HG03378 (cell line): Measurements from ENCODE around the gene SLC9B2.

Source experiments
- ATAC-seq: cut with Tn5 transposase; IDR thresholded peaks from one replicate; pipeline ENCODE4 v1.9.1; 2021; ENCODE audit warnings: mild to moderate bottlenecking, moderate library complexity; ENCODE audit not compliant: unreplicated experiment

Gene SLC9B2

GRCh38 chr4:103075894-103076746, 441 bp downstream of the SLC9B2 start:
- peak; percentile 43 for ATAC-seq

- ATAC-seq = peak; percentile 4
Observed at GRCh38 chr4:103075435-103075893, 1.1 kb downstream of the SLC9B2 start.

- peak; percentile 48 for ATAC-seq
Observed at GRCh38 chr4:103074744-103075434, 1.7 kb downstream of the SLC9B2 start.

GRCh38 chr4:103073792-103074438, 2.6 kb downstream of the SLC9B2 start:
- no peak for ATAC-seq

- no peak for ATAC-seq
Observed at GRCh38 chr4:103067841-103068547, 8.6 kb downstream of the SLC9B2 start.

GRCh38 chr4:103060453-103061148, 16.0 kb downstream of the SLC9B2 start:
- no peak for ATAC-seq

- ATAC-seq = no peak
Observed at GRCh38 chr4:103054030-103054429, 22.5 kb downstream of the SLC9B2 start.

- ATAC-seq = no peak
Observed at GRCh38 chr4:103052779-103053178, 23.8 kb downstream of the SLC9B2 start.

GRCh38 chr4:103052145-103052544, 24.4 kb downstream of the SLC9B2 start:
- no peak for ATAC-seq

GRCh38 chr4:103050736-103051436, 25.7 kb downstream of the SLC9B2 start:
- no peak for ATAC-seq

- peak; percentile 97 for ATAC-seq
Observed at GRCh38 chr4:103046416-103047290, 29.9 kb downstream of the SLC9B2 start.

- no peak for ATAC-seq
Observed at GRCh38 chr4:103044183-103044582, 32.4 kb downstream of the SLC9B2 start.

GRCh38 chr4:103036169-103036568, 40.4 kb downstream of the SLC9B2 start:
- ATAC-seq = no peak

GRCh38 chr4:103032574-103032973, 44.0 kb downstream of the SLC9B2 start:
- ATAC-seq = peak; percentile 80

- ATAC-seq = no peak
Observed at GRCh38 chr4:103030791-103031190, 45.8 kb downstream of the SLC9B2 start.

GRCh38 chr4:103029300-103029699, 47.3 kb downstream of the SLC9B2 start:
- no peak for ATAC-seq

GRCh38 chr4:103026868-103027267, 49.7 kb downstream of the SLC9B2 start:
- no peak for ATAC-seq

GRCh38 chr4:103024996-103025395, 51.6 kb downstream of the SLC9B2 start:
- ATAC-seq = no peak

GRCh38 chr4:103021120-103021519, 55.4 kb downstream of the SLC9B2 start:
- ATAC-seq = no peak
